Bronchial epithelial cell (primary cell): ENCODE results near the gene DDX28. TPM values are rescaled to one million over a fixed set of nuclear protein-coding genes. Genes with fewer than 3 reads are reported as not detected.
"Not testable (repeated sequence)": the region's sequence is repeated elsewhere in the genome, so short reads cannot be mapped to it uniquely, and the experiment has no call there.

ENCODE experiments used
- DNase-seq: peaks from one replicate; pipeline ENCODE4 v3.0.0-alpha.2; 2010; ENCODE audit warnings: low read depth
- FAIRE-seq: peaks from 2 replicates; lab custom pipeline; 2011; peaks lifted over from hg19 to GRCh38; lab: Jason Lieb, UNC
- H3K27me3 ChIP-seq: 2 replicates; pipeline ENCODE4 v1.5.1; 2011; ENCODE audit warnings: low read length; ENCODE audit not compliant: control insufficient read depth, insufficient read depth
- H3K36me3 ChIP-seq: 2 replicates; pipeline ENCODE4 v1.5.1; 2011; ENCODE audit warnings: low read length; ENCODE audit not compliant: control insufficient read depth, insufficient read depth
- H3K4me3 ChIP-seq: 2 replicates; pipeline ENCODE4 v1.5.1; 2011; ENCODE audit warnings: mild to moderate bottlenecking, low read depth, low read length, control low read depth
- total RNA-seq: library from RNA; depleted of rRNA; stranded (reverse); fragments of >200 nt; gene quantifications from 2 replicates; pipeline ENCODE4 v1.2.1, GENCODE V29; 2014
- TF ChIP-seq, protein P1 (sequence below): IDR thresholded peaks from 2 replicates; pipeline ENCODE4 v1.5.1; 2011; ENCODE audit warnings: mild to moderate bottlenecking, moderate library complexity, low read length, control low read depth, inconsistent platforms; ENCODE audit not compliant: insufficient read depth, severe bottlenecking

DDX28 gene
- total RNA-seq, 1 donor from 2014 or later, result 16.3 TPM

DNA sequence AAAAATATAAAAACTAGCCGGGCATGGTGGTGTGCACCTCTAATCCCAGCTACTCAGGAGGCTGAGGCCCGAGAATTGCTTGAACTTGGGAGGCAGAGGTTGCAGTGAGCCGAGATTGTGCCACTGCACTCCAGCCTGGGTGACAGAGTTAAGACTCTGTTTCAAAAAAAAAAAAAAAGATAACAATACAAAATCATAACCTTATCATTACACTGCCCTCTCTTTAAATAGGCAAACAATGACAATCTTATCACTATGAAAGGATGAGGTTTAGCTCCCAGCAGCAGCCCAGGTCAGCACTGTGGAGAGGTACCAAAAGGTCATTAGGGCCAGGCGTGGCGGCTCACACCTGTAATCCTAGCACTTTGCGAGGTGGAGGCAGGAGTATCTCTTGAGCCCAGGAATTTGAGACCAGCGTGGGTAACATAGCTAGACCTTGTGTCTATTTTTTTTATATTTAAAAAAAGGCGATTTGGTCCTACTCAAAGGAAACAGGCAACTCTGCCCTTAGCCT is 3.8 kb downstream of the DDX28 start:
- H3K36me3 ChIP-seq, result no peaks in the 10 kb centered on the region
- H3K4me3 ChIP-seq, result no peak overlapping the region
- no peaks in the 10 kb centered on the region for H3K27me3 ChIP-seq
- DNase-seq, result no peak
- TF ChIP-seq, protein P1, sequence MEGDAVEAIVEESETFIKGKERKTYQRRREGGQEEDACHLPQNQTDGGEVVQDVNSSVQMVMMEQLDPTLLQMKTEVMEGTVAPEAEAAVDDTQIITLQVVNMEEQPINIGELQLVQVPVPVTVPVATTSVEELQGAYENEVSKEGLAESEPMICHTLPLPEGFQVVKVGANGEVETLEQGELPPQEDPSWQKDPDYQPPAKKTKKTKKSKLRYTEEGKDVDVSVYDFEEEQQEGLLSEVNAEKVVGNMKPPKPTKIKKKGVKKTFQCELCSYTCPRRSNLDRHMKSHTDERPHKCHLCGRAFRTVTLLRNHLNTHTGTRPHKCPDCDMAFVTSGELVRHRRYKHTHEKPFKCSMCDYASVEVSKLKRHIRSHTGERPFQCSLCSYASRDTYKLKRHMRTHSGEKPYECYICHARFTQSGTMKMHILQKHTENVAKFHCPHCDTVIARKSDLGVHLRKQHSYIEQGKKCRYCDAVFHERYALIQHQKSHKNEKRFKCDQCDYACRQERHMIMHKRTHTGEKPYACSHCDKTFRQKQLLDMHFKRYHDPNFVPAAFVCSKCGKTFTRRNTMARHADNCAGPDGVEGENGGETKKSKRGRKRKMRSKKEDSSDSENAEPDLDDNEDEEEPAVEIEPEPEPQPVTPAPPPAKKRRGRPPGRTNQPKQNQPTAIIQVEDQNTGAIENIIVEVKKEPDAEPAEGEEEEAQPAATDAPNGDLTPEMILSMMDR, result no peak
- FAIRE-seq, result no peak

DNA sequence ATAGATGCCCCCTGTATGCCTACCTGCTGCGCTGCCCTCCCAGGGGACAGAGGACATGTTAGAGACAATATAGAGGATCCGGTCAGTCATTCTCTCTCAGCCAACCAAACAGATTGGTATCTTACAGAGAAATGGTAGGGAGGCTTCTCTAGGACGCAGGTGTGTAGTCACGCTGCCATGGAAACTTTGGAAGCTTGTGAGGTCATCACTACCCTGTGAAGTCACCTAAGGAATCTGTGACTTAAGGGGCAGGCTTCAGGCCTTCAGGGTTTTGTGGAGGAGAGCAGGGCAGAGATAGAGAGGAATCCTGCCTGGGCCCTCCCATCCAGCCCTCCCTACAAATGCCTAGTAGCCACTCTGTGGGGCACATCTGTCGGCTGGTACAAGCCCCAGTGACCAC is 7.4 kb downstream of the DDX28 start, which contains the start of gene DPEP2NB:
TSS of gene DPEP2NB (minus strand) at position 231 of the 400 bp plus-strand sequence. CDS start at position 90, 141 bp downstream.
- H3K4me3 ChIP-seq, result no peak within 1 kb of the TSS
- no peaks in the 10 kb centered on the region for H3K36me3 ChIP-seq
- DNase-seq (no peak), FAIRE-seq (no peak)
- TF ChIP-seq, protein P1, result no peak
- no peaks in the 10 kb centered on the region for H3K27me3 ChIP-seq

DNA sequence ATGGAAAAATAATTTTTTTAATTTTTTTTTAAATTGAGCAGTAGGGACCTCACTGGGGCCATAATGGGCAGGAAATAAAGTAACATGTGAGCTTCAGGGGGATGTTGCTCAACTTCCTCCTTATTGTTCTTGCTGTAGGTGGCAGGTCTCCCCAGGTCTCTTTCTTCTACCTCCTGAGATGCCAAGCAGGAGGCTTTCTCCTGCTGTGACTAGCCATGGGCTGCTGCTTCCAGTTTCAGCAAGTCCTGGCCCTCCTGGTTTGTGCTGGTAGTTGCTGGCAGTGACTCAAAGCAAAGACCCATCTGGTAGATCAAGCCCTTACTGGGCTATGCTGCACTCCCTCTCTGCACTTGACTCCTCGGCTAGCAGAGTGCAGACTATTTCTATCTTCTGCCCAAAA is 9.6 kb downstream of the DDX28 start:
- FAIRE-seq (no peak), DNase-seq (peak; percentile 95)
- no peaks in the 10 kb centered on the region for H3K36me3 ChIP-seq
- no peaks in the 10 kb centered on the region for H3K27me3 ChIP-seq
- no peak overlapping the region for H3K4me3 ChIP-seq
- TF ChIP-seq, protein P1, result no peak

DNA sequence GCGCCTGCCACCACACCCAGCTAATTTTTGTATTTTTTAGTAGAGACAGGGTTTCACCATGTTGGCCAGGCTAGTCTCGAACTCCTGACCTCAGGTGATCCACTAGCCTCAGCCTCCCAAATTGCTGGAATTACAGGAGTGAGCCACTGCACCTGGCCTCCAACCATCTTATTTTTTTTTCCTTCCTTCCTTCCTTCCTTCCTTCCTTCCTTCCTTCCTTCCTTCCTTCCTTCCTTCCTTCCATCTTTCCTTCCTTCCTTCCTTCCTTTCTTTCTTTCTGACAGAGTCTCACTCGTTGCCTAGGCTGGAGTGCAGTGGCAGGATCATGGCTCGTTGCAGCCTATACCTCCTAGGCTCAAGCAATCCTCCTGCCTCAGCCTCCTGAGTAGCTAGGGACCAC is 13.2 kb downstream of the DDX28 start:
- DNase-seq, FAIRE-seq, H3K4me3 ChIP-seq: not testable (repeated sequence)

DNA sequence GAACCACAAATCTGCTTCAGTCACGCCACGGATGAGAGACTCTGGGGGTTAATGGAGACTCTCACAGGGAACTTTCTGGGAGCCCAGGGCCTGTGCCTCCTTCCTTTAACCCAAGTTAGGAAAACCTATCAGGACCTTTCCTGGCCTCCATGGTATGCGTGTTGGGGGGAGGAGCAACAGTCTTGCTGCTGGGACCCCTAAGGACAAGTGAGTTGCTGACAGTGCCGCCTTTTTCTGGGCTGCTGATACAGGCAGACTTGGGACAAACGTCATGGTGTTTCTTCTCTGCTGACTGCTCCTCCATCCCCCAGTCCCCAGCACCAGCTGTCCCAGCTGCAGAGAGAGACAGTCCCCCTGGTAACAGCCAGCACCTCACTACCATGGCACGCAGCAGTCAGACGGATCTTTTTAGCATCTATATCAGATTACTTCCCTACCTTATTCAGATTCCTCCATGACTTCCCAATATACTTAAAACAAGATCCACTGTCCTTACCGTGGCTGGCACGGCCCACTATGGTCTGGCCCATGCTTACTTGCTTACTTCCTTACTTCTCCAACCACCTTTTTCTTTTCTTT is 13.8 kb downstream of the DDX28 start:
- TF ChIP-seq, protein P1, result no peak
- DNase-seq (no peak), FAIRE-seq (no peak)
- no peaks in the 10 kb centered on the region for H3K36me3 ChIP-seq
- H3K27me3 ChIP-seq, result no peaks in the 10 kb centered on the region
- H3K4me3 ChIP-seq, result no peak overlapping the region

More for the DNA sequence above, 13.2 kb downstream of the DDX28 start:
- not testable (repeated sequence) for H3K27me3 ChIP-seq, H3K36me3 ChIP-seq

DNA sequence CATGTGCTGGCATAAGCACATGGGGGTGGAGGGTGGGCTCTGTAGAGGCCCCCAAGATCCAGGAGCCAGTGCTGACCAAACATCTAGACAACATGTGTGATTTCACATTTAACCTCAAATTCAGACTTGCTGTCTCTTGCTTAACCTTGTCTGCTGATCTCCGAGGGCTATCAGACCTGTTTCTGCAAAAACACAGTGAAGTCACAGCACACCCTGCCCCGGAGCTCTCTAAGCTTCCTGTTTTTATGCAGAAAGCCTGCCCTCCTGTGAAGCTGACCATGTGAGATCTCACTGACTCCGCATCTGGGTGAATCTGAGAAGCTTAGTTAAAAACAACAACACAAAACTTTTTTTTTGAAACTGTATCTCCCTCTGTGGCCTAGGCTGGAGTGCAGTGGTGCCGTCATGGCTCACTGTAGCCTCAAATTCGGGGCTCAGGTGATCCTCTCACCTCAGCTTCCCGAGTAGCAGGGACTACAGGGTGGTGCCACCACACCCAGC is 17.2 kb downstream of the DDX28 start:
- TF ChIP-seq, protein P1, result no peak
- Histone ChIP-seq H3K4me3 (no peak overlapping the region), H3K27me3 (no peaks in the 10 kb centered on the region), H3K36me3 (no peaks in the 10 kb centered on the region)
- FAIRE-seq (no peak), DNase-seq (peak; percentile 90)
